ENCODE data around the gene CNIH2. TPM values are rescaled to one million over a fixed set of nuclear protein-coding genes. Genes with fewer than 3 reads are reported as not detected.

Gene CNIH2
- total and polyA plus RNA-seq, 2 of the 13 experiments (the other 11 are each of a cell fraction or from before 2014, with no cell fraction given), result 0.60 to 0.69 TPM

- TF ChIP-seq NFAT5 (CRISPR knock-in tag; IDR thresholded peaks at IDR 0.05), result no peak
- TF ChIP-seq SP5 (CRISPR knock-in tag; IDR thresholded peaks at IDR 0.05; ENCODE audit: borderline replicate concordance, low read depth), result no peak
- TF ChIP-seq, protein P1, sequence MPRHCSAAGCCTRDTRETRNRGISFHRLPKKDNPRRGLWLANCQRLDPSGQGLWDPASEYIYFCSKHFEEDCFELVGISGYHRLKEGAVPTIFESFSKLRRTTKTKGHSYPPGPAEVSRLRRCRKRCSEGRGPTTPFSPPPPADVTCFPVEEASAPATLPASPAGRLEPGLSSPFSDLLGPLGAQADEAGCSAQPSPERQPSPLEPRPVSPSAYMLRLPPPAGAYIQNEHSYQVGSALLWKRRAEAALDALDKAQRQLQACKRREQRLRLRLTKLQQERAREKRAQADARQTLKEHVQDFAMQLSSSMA (CRISPR knock-in tag; IDR thresholded peaks at IDR 0.05), result no peak
- peak; percentile 84 for TF ChIP-seq ZMYM3 (CRISPR knock-in tag; IDR thresholded peaks at IDR 0.05)
- TF ChIP-seq ZNF615 (CRISPR knock-in tag; IDR thresholded peaks at IDR 0.05; ENCODE audit: borderline replicate concordance), result no peak
- TF ChIP-seq SIN3A (IDR thresholded peaks at IDR 0.05; ENCODE audit: borderline replicate concordance, low read depth, low read length), result no peak
- TF ChIP-seq ELF1 (CRISPR knock-in tag; IDR thresholded peaks at IDR 0.05), result no peak
- TF ChIP-seq ZNF629 (CRISPR knock-in tag; conservative IDR thresholded peaks at IDR 0.05), result peak; percentile 96
- no peak for TF ChIP-seq GLI4 (CRISPR knock-in tag; IDR thresholded peaks at IDR 0.05; ENCODE audit: borderline replicate concordance)
- no peak for TF ChIP-seq MED8 (CRISPR knock-in tag; IDR thresholded peaks at IDR 0.05; ENCODE audit: insufficient replicate concordance)
- peak; percentile 65; the same call in 1 of the 2 replicates for TF ChIP-seq KDM1A (CRISPR knock-in tag; IDR thresholded peaks at IDR 0.05)
- TF ChIP-seq NFE2L1 (CRISPR knock-in tag; IDR thresholded peaks at IDR 0.05; ENCODE audit: borderline replicate concordance), result no peak
- no peak for TF ChIP-seq ZNF777 (CRISPR knock-in tag; IDR thresholded peaks at IDR 0.05)
- peak; percentile 61; the same call in 1 of the 2 replicates for TF ChIP-seq CHD4 (IDR thresholded peaks at IDR 0.05; ENCODE audit: borderline replicate concordance, low read length)
These were observed 13.3 kb downstream of the CNIH2 start (continued) for GRCh38 chr11:66291303-66291705.

All from HepG2 (cell line).